Mucosa of stomach (tissue), 1 donor: Measurements from ENCODE around the gene BCO2.
A peak's percentile ranks its signal among the peaks of the same experiment; 100 is the strongest.

Experiments
- H3K27me3 ChIP-seq: one replicate; pipeline ENCODE4 v1.7.0; 2013; ENCODE audit warnings: mild to moderate bottlenecking, low read length; ENCODE audit not compliant: control insufficient read depth, insufficient read depth
- H3K36me3 ChIP-seq: one replicate; pipeline ENCODE4 v1.7.0; 2013; ENCODE audit warnings: low read length; ENCODE audit not compliant: control insufficient read depth, insufficient read depth
- H3K4me1 ChIP-seq: one replicate; pipeline ENCODE4 v1.7.0; 2013; ENCODE audit warnings: mild to moderate bottlenecking, low read length; ENCODE audit not compliant: control insufficient read depth, insufficient read depth
- H3K4me3 ChIP-seq: one replicate; pipeline ENCODE4 v1.7.0; 2013; ENCODE audit warnings: low read length
- H3K9ac ChIP-seq: one replicate; pipeline ENCODE4 v1.7.0; 2013; ENCODE audit warnings: mild to moderate bottlenecking, low read length, moderate library complexity
- H3K9me3 ChIP-seq: one replicate; pipeline ENCODE4 v1.7.0; 2013; ENCODE audit warnings: mild to moderate bottlenecking, low read length, moderate library complexity; ENCODE audit not compliant: control insufficient read depth
- donor health status: Pancreatic carcinoma.

The BCO2 gene

GRCh38 chr11:112223121-112223520 is 47.8 kb downstream of the BCO2 start:
- H3K27me3 ChIP-seq = no peaks in the 10 kb centered on the region
- H3K9ac ChIP-seq = no peak overlapping the region
- no peak overlapping the region for H3K4me3 ChIP-seq
- H3K36me3 ChIP-seq = no peaks in the 10 kb centered on the region
- peaks cover 11% of the 10 kb centered on the region for H3K4me1 ChIP-seq
- H3K9me3 ChIP-seq = no peaks in the 10 kb centered on the region

- H3K4me1 ChIP-seq = peaks cover 11% of the 10 kb centered on the region
- no peak overlapping the region for H3K4me3 ChIP-seq
- no peaks in the 10 kb centered on the region for H3K36me3 ChIP-seq
- H3K27me3 ChIP-seq = no peaks in the 10 kb centered on the region
- H3K9me3 ChIP-seq = no peaks in the 10 kb centered on the region
- no peak overlapping the region for H3K9ac ChIP-seq
Observed at GRCh38 chr11:112223754-112224532, 48.6 kb downstream of the BCO2 start.

GRCh38 chr11:112225753-112226061 is 50.4 kb downstream of the BCO2 start:
- peak overlapping the region; percentile 95 for H3K9ac ChIP-seq
- no peaks in the 10 kb centered on the region for H3K9me3 ChIP-seq
- no peaks in the 10 kb centered on the region for H3K36me3 ChIP-seq
- H3K4me1 ChIP-seq = peaks cover 8% of the 10 kb centered on the region
- H3K27me3 ChIP-seq = no peaks in the 10 kb centered on the region
- H3K4me3 ChIP-seq = peak overlapping the region; percentile 99

GRCh38 chr11:112226062-112226830 is 50.9 kb downstream of the BCO2 start, which contains the start of gene PTS:
TSS of gene PTS (plus strand) at chr11:112226428. CDS start at chr11:112226444, 16 bp downstream.
- Histone ChIP-seq H3K4me1 (peaks cover 8% of the 10 kb centered on the region), H3K9me3 (no peaks in the 10 kb centered on the region), H3K4me3 (peak within 1 kb of the TSS; percentile 99)

GRCh38 chr11:112226831-112227401 is 51.6 kb downstream of the BCO2 start:
- Histone ChIP-seq H3K4me1 (peaks cover 8% of the 10 kb centered on the region), H3K27me3 (no peaks in the 10 kb centered on the region), H3K36me3 (no peaks in the 10 kb centered on the region), H3K9me3 (no peaks in the 10 kb centered on the region), H3K4me3 (peak overlapping the region; percentile 99), H3K9ac (peak overlapping the region; percentile 95)

More at GRCh38 chr11:112226062-112226830, 50.9 kb downstream of the BCO2 start, which contains the start of gene PTS:
- Histone ChIP-seq H3K9ac (peak within 1 kb of the TSS; percentile 95), H3K27me3 (no peaks in the 10 kb centered on the region), H3K36me3 (no peaks in the 10 kb centered on the region)

GRCh38 chr11:112227471-112227870 is 52.2 kb downstream of the BCO2 start:
- Histone ChIP-seq H3K4me3 (no peak overlapping the region), H3K9ac (peak overlapping the region; percentile 95), H3K27me3 (no peaks in the 10 kb centered on the region)

GRCh38 chr11:112228706-112229105 is 53.4 kb downstream of the BCO2 start:
- Histone ChIP-seq H3K36me3 (no peaks in the 10 kb centered on the region), H3K27me3 (no peaks in the 10 kb centered on the region), H3K9me3 (no peaks in the 10 kb centered on the region), H3K9ac (no peak overlapping the region), H3K4me1 (peaks cover 8% of the 10 kb centered on the region), H3K4me3 (no peak overlapping the region)

More at GRCh38 chr11:112227471-112227870, 52.2 kb downstream of the BCO2 start:
- Histone ChIP-seq H3K36me3 (no peaks in the 10 kb centered on the region), H3K9me3 (no peaks in the 10 kb centered on the region), H3K4me1 (peaks cover 8% of the 10 kb centered on the region)

GRCh38 chr11:112229159-112229558 is 53.8 kb downstream of the BCO2 start:
- H3K27me3 ChIP-seq = no peaks in the 10 kb centered on the region
- H3K9me3 ChIP-seq = no peaks in the 10 kb centered on the region
- no peak overlapping the region for H3K9ac ChIP-seq
- H3K36me3 ChIP-seq = no peaks in the 10 kb centered on the region
- peaks cover 8% of the 10 kb centered on the region for H3K4me1 ChIP-seq
- H3K4me3 ChIP-seq = no peak overlapping the region

- H3K36me3 ChIP-seq = no peaks in the 10 kb centered on the region
- H3K9ac ChIP-seq = no peak overlapping the region
- H3K4me3 ChIP-seq = no peak overlapping the region
- H3K9me3 ChIP-seq = no peaks in the 10 kb centered on the region
- peaks cover 8% of the 10 kb centered on the region for H3K4me1 ChIP-seq
- H3K27me3 ChIP-seq = no peaks in the 10 kb centered on the region
Observed at GRCh38 chr11:112229746-112230433, 54.6 kb downstream of the BCO2 start.

- Histone ChIP-seq H3K4me3 (no peak overlapping the region), H3K9ac (no peak overlapping the region), H3K9me3 (no peaks in the 10 kb centered on the region), H3K36me3 (no peaks in the 10 kb centered on the region), H3K27me3 (no peaks in the 10 kb centered on the region), H3K4me1 (peaks cover 8% of the 10 kb centered on the region)
Observed at GRCh38 chr11:112231952-112232351, 56.6 kb downstream of the BCO2 start.

- no peaks in the 10 kb centered on the region for H3K4me1 ChIP-seq
- no peaks in the 10 kb centered on the region for H3K9me3 ChIP-seq
- no peak overlapping the region for H3K9ac ChIP-seq
- H3K27me3 ChIP-seq = no peaks in the 10 kb centered on the region
- H3K36me3 ChIP-seq = peaks cover 5% of the 10 kb centered on the region
- H3K4me3 ChIP-seq = no peak overlapping the region
Observed at GRCh38 chr11:112235750-112236390, 60.6 kb downstream of the BCO2 start.
